ENCODE data around the gene VPS35.
"Not testable (repeated sequence)": the region's sequence is repeated elsewhere in the genome, so short reads cannot be mapped to it uniquely, and the experiment has no call there.

Gene VPS35

DNA sequence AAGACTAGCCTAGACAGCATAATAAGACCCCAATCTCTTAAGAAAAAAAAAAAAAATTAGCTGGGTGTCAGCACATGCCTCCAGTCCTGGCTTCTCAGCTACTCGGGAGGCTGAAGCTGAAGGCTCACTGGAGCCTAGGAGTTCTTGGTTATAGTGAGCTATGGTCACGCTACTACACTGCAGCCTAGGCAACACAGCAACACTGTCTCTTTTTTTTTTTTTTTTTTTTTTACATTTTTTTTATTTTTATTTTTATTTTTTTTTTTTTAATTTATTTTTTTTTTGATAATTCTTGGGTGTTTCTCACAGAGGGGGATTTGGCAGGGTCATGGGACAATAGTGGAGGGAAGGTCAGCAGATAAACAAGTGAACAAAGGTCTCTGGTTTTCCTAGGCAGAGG is 4.6 kb upstream of the VPS35 start:
- Histone ChIP-seq H3K4me1 (ENCODE audit: control insufficient read depth, insufficient read depth, low read length, poor library complexity, severe bottlenecking) (peaks cover 8% of the 10 kb centered on the region), H3K4me3 (ENCODE audit: insufficient read depth, low read depth, low read length, poor library complexity, severe bottlenecking) (no peak overlapping the region), H3K9me3 (ENCODE audit: control insufficient read depth, low read length) (no peaks in the 10 kb centered on the region), H3K27me3 (replicated peaks; ENCODE audit: control insufficient read depth, insufficient read depth, low read length, poor library complexity, severe bottlenecking) (no peaks in the 10 kb centered on the region), H3K36me3 (ENCODE audit: control insufficient read depth, insufficient read depth, low read length) (no peaks in the 10 kb centered on the region), H3K27ac (ENCODE audit: insufficient read depth, low read length, poor library complexity, severe bottlenecking) (no peak overlapping the region)
- no peak for DNase-seq

DNA sequence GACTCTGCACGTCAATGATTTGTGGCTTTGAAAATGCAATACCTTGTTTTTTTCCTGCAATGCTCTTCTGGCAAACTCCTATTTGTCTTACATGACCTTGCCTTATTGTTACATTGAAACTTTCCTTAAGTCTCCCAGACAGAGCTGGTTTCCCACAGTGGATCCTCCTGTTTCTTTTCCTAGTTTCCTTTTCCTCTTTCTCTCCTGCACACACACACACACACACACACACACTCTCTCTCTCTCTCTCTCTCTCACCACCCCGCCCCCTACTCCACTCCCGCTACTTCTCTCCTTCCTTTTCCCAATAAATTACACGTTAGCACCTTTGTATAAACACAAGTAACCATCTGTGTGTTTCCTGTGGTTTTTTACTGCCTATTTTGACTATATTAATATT is 2.7 kb upstream of the VPS35 start:
- Histone ChIP-seq H3K27ac (ENCODE audit: insufficient read depth, low read length, poor library complexity, severe bottlenecking) (no peak overlapping the region), H3K9me3 (ENCODE audit: control insufficient read depth, low read length) (no peaks in the 10 kb centered on the region), H3K36me3 (ENCODE audit: control insufficient read depth, insufficient read depth, low read length) (no peaks in the 10 kb centered on the region), H3K4me1 (ENCODE audit: control insufficient read depth, insufficient read depth, low read length, poor library complexity, severe bottlenecking) (peaks cover 18% of the 10 kb centered on the region), H3K27me3 (replicated peaks; ENCODE audit: control insufficient read depth, insufficient read depth, low read length, poor library complexity, severe bottlenecking) (no peaks in the 10 kb centered on the region), H3K4me3 (ENCODE audit: insufficient read depth, low read depth, low read length, poor library complexity, severe bottlenecking) (no peak overlapping the region)
- no peak for DNase-seq

DNA sequence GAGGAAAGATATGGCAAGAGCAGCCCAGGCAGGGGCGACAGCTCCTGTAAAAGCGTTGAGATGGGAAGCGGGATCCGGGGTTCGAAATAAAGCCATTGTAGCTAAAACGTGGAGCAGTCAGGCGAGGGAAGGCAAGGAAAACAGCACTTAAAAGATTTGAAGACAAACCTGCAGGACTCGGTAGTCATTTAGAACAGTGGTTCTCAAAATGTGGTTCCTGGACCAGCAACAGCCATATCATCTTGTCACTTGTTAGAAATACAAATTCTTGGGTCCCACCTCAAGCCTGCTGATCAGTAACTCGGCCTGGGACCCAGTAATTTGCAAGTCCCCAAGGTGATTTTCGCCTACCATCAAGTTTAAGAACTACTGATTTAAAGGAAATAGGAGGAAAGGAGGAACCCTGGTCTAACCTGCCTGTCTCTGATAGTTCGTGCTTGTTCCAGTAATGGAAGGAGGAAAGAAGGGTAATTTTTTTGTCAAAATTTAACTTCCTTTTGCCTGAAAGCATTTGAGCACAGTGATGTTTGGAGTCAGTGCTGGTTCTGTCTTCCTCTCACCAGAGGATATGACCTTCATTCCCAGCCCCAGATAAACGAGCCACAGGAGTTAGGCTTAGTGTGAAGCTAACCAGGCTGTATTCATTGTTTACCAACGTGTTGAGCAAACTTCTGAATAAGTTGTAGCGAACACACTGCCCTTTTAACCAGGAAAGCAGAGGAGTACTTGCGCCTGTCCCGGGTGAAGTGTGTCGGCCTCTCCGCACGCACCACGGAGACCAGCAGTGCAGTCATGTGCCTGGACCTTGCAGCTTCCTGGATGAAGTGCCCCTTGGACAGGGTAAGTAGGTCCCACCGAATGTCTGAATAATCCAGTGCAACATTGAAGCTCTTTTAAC is 1.6 kb upstream of the VPS35 start:
- H3K36me3 ChIP-seq (ENCODE audit: control insufficient read depth, insufficient read depth, low read length), result no peaks in the 10 kb centered on the region
- peak overlapping the region; percentile 80 for H3K4me3 ChIP-seq (ENCODE audit: insufficient read depth, low read depth, low read length, poor library complexity, severe bottlenecking)
- no peak for DNase-seq
- no peaks in the 10 kb centered on the region for H3K9me3 ChIP-seq (ENCODE audit: control insufficient read depth, low read length)
- H3K4me1 ChIP-seq (ENCODE audit: control insufficient read depth, insufficient read depth, low read length, poor library complexity, severe bottlenecking), result peaks cover 18% of the 10 kb centered on the region
- peak overlapping the region; percentile 94 for H3K27ac ChIP-seq (ENCODE audit: insufficient read depth, low read length, poor library complexity, severe bottlenecking)
- H3K27me3 ChIP-seq (replicated peaks; ENCODE audit: control insufficient read depth, insufficient read depth, low read length, poor library complexity, severe bottlenecking), result no peaks in the 10 kb centered on the region

DNA sequence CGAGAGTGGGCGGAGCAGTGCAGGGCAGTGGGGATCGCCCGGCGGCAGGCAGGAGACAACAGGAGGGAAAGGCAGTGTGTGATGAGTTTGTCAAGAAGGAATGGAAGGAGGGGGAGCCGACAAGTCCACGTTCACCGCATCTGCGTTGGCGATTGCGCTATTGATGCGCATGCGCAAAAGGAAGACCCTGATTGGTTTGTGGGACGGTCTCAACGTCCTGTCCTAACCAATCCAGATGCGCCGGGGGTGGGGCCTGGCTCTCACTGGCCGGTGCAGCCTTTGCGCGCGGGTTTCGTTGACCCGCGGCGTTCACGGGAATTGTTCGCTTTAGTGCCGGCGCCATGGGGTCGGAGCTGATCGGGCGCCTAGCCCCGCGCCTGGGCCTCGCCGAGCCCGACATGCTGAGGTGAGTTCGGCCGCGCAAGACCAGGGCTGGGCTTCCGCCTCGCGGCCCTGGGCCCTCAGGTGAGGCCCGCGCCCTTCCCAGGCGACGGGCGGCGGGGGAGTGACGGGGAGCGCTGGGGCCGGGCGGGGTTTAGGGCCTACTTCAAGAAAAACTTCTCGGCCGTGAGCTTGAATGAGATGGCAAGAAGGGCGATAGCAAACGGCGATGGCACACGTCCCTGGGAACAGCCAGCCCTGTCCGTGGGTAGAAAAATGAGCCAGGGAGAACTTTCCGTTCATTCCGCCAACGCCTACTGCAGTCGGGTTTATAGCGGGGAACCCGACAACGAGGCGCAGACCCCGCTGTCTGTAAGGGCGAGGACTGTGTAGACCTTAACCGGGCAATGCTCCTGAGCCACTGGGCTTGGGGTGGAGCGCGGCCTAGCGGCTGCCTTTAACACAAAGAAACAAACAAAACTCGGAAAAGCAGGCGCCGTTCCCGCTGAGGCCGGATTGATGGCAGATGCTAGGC is 645 bp upstream of the VPS35 start, which contains the start of gene ORC6:
TSS of gene ORC6 (plus strand) at position 295 of the 916 bp plus-strand sequence. CDS start at position 342, 47 bp downstream.
- Histone ChIP-seq H3K27ac (ENCODE audit: insufficient read depth, low read length, poor library complexity, severe bottlenecking) (peak within 1 kb of the TSS; percentile 94), H3K4me3 (ENCODE audit: insufficient read depth, low read depth, low read length, poor library complexity, severe bottlenecking) (peak within 1 kb of the TSS; percentile 80), H3K27me3 (replicated peaks; ENCODE audit: control insufficient read depth, insufficient read depth, low read length, poor library complexity, severe bottlenecking) (no peaks in the 10 kb centered on the region), H3K4me1 (ENCODE audit: control insufficient read depth, insufficient read depth, low read length, poor library complexity, severe bottlenecking) (peaks cover 18% of the 10 kb centered on the region), H3K36me3 (ENCODE audit: control insufficient read depth, insufficient read depth, low read length) (no peaks in the 10 kb centered on the region), H3K9me3 (ENCODE audit: control insufficient read depth, low read length) (no peaks in the 10 kb centered on the region)
- DNase-seq, result peak; percentile 93 to 97 (median 94)

DNA sequence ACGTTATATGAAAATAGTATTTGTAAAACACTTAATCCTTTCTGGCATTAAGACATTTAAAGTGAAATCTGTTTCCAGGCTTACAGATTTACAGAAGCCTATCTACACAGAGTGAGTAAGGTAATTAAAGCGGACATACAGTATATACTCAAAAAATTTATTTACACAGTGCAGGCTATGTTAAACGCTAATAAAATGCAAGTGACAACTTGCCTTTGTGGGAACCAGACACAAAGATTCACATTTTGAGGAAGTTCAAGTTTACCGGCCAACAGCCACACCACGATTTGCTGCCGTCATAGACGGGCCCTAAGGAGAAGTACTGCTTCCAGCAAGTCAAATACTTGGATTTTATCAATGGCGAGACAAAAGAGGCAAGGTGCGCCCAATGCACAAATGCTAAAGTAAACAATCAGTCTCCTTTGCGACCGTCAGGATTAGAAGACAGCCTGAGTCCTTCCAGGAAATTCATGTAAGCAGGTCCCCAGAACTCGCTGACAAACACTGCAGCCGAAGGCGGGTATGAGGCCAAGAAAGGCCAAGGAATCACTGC is 801 bp downstream of the VPS35 start:
- DNase-seq, result no peak
- Histone ChIP-seq H3K9me3 (ENCODE audit: control insufficient read depth, low read length) (no peaks in the 10 kb centered on the region), H3K27ac (ENCODE audit: insufficient read depth, low read length, poor library complexity, severe bottlenecking) (peak overlapping the region; percentile 94), H3K36me3 (ENCODE audit: control insufficient read depth, insufficient read depth, low read length) (no peaks in the 10 kb centered on the region), H3K4me3 (ENCODE audit: insufficient read depth, low read depth, low read length, poor library complexity, severe bottlenecking) (peak overlapping the region; percentile 80), H3K27me3 (replicated peaks; ENCODE audit: control insufficient read depth, insufficient read depth, low read length, poor library complexity, severe bottlenecking) (no peaks in the 10 kb centered on the region), H3K4me1 (ENCODE audit: control insufficient read depth, insufficient read depth, low read length, poor library complexity, severe bottlenecking) (peaks cover 18% of the 10 kb centered on the region)

DNA sequence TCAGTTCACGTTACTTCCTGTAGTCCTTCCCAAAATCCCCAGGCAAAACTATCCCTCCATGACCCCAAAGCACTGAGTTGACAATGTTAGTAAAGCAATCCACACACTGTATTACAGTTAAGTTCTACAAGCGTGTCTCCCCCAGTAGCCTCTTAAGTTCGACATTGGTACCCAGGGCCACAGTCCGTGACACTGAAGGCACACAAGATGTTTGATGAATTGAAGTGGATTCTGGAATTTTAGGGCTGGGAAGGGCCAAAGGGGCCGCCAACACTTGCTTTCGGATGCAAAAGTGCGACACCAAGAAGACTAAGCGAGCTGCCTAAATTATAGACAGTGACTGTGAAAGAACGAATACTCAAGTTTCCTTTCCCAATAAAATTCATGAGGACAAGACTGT is 1.5 kb downstream of the VPS35 start:
- Histone ChIP-seq H3K27ac (ENCODE audit: insufficient read depth, low read length, poor library complexity, severe bottlenecking) (no peak overlapping the region), H3K4me1 (ENCODE audit: control insufficient read depth, insufficient read depth, low read length, poor library complexity, severe bottlenecking) (peaks cover 18% of the 10 kb centered on the region), H3K4me3 (ENCODE audit: insufficient read depth, low read depth, low read length, poor library complexity, severe bottlenecking) (no peak overlapping the region), H3K27me3 (replicated peaks; ENCODE audit: control insufficient read depth, insufficient read depth, low read length, poor library complexity, severe bottlenecking) (no peaks in the 10 kb centered on the region), H3K36me3 (ENCODE audit: control insufficient read depth, insufficient read depth, low read length) (no peaks in the 10 kb centered on the region), H3K9me3 (ENCODE audit: control insufficient read depth, low read length) (no peaks in the 10 kb centered on the region)
- DNase-seq, result no peak

DNA sequence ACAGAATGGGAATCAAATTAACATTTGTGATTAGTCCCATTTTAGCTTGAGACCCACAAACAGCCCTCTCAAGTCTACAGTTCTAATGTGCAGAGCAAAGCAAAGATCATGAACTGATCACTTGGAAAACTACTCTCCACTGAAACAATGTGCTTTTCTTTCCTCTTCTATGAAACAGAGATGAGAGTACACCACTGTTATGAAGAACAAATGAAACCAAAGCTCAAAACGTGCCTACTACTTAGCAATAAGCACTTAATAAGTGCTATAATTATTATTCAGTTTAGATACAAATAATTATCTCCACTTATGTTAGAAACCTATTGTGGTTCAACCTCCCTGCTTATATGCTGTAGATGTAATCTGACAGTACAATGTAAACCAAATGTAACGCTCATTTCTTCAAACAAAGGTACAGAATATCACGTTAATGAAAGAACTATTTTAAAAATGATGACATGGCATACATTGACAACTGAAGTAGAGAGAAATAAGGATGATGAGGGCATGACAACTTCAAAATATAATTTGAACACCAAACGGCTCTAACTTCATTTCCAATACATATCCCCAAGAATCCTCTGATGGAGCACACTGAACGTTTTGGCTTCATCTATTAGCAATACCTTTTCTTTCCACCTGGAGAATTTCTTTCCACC is 2.0 kb downstream of the VPS35 start:
- H3K27me3 ChIP-seq (replicated peaks; ENCODE audit: control insufficient read depth, insufficient read depth, low read length, poor library complexity, severe bottlenecking), result no peaks in the 10 kb centered on the region
- peaks cover 18% of the 10 kb centered on the region for H3K4me1 ChIP-seq (ENCODE audit: control insufficient read depth, insufficient read depth, low read length, poor library complexity, severe bottlenecking)
- H3K9me3 ChIP-seq (ENCODE audit: control insufficient read depth, low read length), result no peaks in the 10 kb centered on the region
- DNase-seq, result no peak
- no peak overlapping the region for H3K4me3 ChIP-seq (ENCODE audit: insufficient read depth, low read depth, low read length, poor library complexity, severe bottlenecking)
- H3K36me3 ChIP-seq (ENCODE audit: control insufficient read depth, insufficient read depth, low read length), result no peaks in the 10 kb centered on the region
- H3K27ac ChIP-seq (ENCODE audit: insufficient read depth, low read length, poor library complexity, severe bottlenecking), result no peak overlapping the region

DNA sequence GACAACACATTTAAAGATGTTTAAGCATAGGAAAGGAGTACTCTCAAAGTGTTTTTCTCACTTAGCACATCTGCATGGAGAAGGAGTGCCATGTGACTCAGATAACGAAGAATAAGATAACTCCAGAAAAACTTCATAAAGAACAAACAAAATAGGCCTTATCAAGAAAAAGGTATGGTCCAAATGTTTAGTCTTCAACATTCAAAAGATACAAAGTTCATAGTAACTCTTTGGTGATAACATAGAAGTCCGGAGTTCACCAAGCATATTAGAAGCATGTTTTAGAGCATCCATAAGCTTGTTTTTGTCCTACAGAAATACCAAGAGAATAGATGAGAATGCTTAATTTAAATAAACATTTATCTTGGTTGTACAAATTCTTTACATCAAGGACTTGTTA is 7.1 kb downstream of the VPS35 start:
- peaks cover 31% of the 10 kb centered on the region for H3K36me3 ChIP-seq (ENCODE audit: control insufficient read depth, insufficient read depth, low read length)
- not testable (repeated sequence) for H3K27ac ChIP-seq (ENCODE audit: insufficient read depth, low read length, poor library complexity, severe bottlenecking); H3K4me3 ChIP-seq (ENCODE audit: insufficient read depth, low read depth, low read length, poor library complexity, severe bottlenecking); H3K27me3 ChIP-seq (replicated peaks; ENCODE audit: control insufficient read depth, insufficient read depth, low read length, poor library complexity, severe bottlenecking); DNase-seq; H3K9me3 ChIP-seq (ENCODE audit: control insufficient read depth, low read length); H3K4me1 ChIP-seq (ENCODE audit: control insufficient read depth, insufficient read depth, low read length, poor library complexity, severe bottlenecking)

DNA sequence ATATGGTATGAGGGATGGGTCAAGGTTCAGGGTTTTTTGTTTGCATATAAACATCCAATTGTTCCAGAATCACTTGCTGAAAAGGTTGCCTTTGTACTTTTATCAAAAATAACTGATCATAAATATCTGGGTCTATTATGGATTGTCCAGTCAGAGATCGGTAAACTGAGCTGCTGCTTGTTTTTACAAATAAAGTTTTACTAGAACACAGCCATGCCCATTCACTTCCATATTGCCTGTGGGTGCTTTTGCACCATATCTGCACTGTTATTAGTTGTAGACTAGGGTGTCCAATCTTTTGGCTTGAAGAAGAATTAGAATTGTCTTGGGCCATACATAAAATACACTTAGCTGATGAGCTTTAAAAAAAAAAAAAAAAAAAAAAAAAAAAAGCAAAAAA is 11.0 kb downstream of the VPS35 start:
- not testable (repeated sequence) for H3K27ac ChIP-seq (ENCODE audit: insufficient read depth, low read length, poor library complexity, severe bottlenecking); H3K4me1 ChIP-seq (ENCODE audit: control insufficient read depth, insufficient read depth, low read length, poor library complexity, severe bottlenecking); DNase-seq; H3K9me3 ChIP-seq (ENCODE audit: control insufficient read depth, low read length); H3K27me3 ChIP-seq (replicated peaks; ENCODE audit: control insufficient read depth, insufficient read depth, low read length, poor library complexity, severe bottlenecking); H3K4me3 ChIP-seq (ENCODE audit: insufficient read depth, low read depth, low read length, poor library complexity, severe bottlenecking)
- peaks cover 48% of the 10 kb centered on the region for H3K36me3 ChIP-seq (ENCODE audit: control insufficient read depth, insufficient read depth, low read length)
